GM18505 (cell line): Measurements from ENCODE around the gene CAMK2G.
"Not testable (repeated sequence)": the region's sequence is repeated elsewhere in the genome, so short reads cannot be mapped to it uniquely, and the experiment has no call there.

Source experiments
- ATAC-seq: cut with Tn5 transposase; IDR thresholded peaks from one replicate; pipeline ENCODE4 v1.9.1; 2021; ENCODE audit not compliant: unreplicated experiment
- POLR2A ChIP-seq: IDR thresholded peaks from 4 replicates; pipeline ENCODE4 v1.6.1; 2011; ENCODE audit warnings: borderline replicate concordance; ENCODE audit not compliant: insufficient read depth, insufficient read length; ENCODE audit errors: extremely low read depth

CAMK2G gene

DNA sequence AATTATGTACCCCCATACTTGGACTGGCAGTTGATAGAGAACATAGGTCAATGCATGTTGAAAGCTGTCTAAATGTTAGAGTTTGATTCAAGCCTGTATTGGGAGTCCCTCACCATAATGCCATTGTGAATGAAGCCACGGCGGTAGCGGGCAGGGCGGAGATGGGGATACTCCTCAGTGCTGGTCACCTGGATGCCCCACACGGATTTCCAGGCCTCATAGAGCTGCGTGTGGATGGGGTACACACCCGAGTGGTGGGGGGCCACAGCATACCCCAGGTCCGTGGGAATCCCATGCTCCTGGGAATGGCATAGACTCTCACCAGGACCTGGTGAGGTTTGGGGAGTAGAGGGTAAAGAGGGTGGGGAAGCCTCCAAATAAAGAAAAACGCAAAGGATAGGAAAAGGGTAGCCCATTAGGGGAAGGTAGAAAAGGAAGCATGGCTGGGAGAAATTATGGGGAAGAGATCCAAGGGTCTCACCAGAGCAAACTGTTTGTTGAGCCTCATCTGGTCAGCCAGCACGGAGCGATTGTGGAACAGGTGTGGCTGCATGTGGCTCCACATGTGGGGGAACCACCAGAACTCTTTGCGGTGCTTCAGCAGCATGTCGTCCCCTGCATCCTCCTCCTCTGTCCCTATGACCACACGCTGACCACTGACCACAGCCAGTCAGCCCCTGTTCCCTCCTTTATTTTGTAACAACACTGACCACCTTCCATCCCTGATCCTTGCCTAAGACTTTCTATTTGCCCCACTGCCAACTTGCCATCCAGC is 68.0 kb downstream of the CAMK2G start:
- no peak for ATAC-seq
- TF ChIP-seq POLR2A = no peak

DNA sequence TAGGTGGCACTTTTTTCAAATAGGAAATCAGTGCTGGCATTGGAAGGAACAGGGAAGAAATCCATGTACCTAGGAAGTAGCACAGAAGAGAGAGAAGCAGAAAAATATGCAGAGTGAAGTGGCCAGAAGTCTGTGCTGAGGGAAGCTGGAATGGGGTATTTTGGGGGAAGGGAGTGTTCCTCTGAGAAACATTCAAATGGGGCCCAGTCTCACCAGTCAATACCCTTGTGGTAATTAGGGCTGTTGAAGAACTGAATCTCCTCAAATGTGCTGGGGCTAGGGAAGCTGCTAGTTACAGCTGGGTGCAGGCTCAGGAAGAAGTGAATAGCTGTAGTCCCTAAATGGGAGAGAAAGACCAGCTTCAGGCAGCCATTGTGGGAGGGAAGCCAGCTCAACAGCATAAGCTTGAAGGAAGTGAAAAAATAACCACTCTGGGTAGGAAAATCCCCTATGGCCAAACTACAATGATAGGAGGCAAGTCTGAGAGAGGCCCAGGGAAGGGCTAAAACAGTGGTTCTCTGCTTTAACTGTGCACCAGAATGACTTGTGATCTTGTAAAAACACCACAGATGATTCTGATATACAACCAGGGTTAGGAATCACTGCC is 70.6 kb downstream of the CAMK2G start:
- TF ChIP-seq POLR2A = no peak
- no peak for ATAC-seq

- TF ChIP-seq POLR2A = no peak
- no peak for ATAC-seq
Measured at GRCh38 chr10:73802276-73802991, 71.9 kb downstream of the CAMK2G start.

DNA sequence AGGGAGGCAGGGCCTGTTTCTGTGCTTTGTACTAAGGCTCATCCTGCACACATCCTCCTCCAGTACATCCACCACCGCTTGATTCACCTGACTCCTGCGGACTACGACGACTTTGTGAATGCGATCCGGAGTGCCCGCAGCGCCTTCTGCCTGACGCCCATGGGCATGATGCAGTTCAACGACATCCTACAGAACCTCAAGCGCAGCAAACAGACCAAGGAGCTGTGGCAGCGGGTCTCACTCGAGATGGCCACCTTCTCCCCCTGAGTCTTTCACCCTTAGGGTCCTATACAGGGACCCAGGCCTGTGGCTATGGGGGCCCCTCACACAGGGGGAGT is 73.1 kb downstream of the CAMK2G start:
- no peak for ATAC-seq
- TF ChIP-seq POLR2A = no peak

- no peak for TF ChIP-seq POLR2A
- no peak for ATAC-seq
Measured at GRCh38 chr10:73800560-73801252, 73.6 kb downstream of the CAMK2G start.

GRCh38 chr10:73799899-73800559 is 74.3 kb downstream of the CAMK2G start:
- ATAC-seq = no peak
- peak; percentile 24 for TF ChIP-seq POLR2A

DNA sequence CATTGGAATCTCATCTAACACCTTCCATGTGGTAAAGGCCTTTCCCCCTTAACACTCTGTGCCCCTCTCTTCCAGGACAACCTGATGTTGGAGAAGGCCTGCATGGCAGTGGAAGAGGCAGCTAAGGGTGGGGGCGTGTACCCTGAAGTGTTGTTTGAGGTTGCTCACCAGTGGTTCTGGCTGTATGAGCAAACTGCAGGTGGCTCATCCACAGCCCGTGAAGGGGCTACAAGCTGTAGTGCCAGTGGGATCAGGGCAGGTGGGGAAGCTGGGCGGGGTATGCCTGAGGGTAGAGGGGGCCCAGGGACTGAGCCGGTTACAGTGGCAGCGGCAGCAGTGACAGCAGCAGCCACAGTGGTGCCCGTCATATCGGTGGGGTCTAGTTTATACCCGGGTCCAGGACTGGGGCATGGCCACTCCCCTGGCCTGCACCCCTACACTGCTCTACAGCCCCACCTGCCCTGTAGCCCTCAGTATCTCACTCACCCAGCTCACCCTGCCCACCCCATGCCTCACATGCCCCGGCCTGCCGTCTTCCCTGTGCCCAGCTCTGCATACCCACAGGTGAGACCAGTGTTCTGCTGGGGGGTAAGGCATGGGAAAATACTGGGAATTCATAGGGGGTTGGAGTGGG is 75.3 kb downstream of the CAMK2G start:
- no peak for ATAC-seq
- no peak for TF ChIP-seq POLR2A

- ATAC-seq = no peak
- TF ChIP-seq POLR2A = no peak
Measured at GRCh38 chr10:73798087-73798486, 76.3 kb downstream of the CAMK2G start.

DNA sequence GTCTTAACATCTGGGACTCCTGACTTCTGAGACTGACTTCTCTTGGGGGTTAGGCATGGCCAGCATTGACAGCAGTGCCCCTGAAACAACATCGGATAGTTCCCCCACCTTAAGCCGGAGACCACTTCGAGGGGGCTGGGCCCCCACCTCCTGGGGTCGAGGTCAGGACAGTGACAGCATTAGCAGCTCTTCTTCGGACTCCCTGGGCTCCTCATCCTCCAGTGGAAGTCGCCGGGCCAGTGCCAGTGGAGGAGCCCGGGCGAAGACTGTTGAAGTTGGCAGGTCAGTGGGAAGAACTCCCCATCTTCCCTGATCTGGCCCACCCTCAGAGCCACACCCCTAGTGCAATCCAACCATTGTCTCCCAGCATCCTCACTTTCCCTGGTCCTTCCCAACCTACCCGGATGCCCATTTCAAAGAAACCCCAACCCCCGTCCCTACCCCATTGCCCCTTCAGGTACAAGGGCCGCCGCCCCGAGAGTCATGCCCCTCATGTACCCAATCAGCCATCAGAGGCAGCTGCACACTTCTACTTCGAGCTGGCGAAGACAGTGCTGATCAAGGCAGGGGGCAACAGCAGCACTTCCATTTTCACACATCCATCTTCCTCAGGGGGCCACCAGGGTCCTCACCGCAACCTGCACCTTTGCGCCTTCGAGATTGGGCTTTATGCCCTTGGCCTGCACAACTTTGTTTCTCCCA is 76.9 kb downstream of the CAMK2G start:
- TF ChIP-seq POLR2A = no peak
- ATAC-seq = no peak

DNA sequence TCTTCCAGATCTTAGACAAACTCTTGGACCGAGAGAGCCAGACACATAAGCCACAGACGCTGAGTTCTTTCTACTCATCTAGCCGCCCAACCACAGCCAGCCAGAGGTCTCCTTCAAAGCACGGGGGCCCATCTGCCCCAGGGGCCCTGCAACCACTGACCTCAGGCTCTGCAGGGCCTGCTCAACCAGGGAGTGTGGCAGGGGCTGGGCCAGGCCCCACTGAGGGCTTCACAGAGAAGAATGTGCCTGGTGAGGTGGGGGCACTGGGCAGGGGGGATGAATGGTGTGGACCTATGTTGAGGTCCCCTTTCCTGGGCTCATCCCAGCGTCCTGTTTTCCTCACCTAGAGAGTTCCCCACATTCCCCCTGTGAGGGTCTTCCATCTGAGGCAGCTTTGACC is 77.6 kb downstream of the CAMK2G start:
- peak; percentile 4 for TF ChIP-seq POLR2A
- ATAC-seq = no peak

GRCh38 chr10:73796035-73796434 is 78.3 kb downstream of the CAMK2G start:
- ATAC-seq = not testable (repeated sequence)

- not testable (repeated sequence) for ATAC-seq
Measured at GRCh38 chr10:73795491-73795890, 78.9 kb downstream of the CAMK2G start.
